Activated T-helper 1 cell treated with anti-CD3 and anti-CD28 coated beads, Interleukin-12 subunit alpha, Interleukin-12 subunit beta, Interleukin-2, Interleukin-4 antibody, amounts not matched to agents 30 ng/mL and 10 ng/mL and 1 ng/mL, durations not matched to agents 14 hours and 24 hours and 36 hours (primary cell): Measurements from ENCODE around the gene HIPK3. TPM values are rescaled to one million over a fixed set of nuclear protein-coding genes. Genes with fewer than 3 reads are reported as not detected.
"Not testable (repeated sequence)": the region's sequence is repeated elsewhere in the genome, so short reads cannot be mapped to it uniquely, and the experiment has no call there.

Source experiments
- DNase-seq: peaks from one replicate; pipeline ENCODE4 v3.0.0; 2021; ENCODE audit warnings: low spot score
- H3K27ac Mint-ChIP-seq: one replicate; pipeline ENCODE4 v1.8.0; 2021; ENCODE audit warnings: mild to moderate bottlenecking, mixed read lengths
- H3K27me3 Mint-ChIP-seq: one replicate; pipeline ENCODE4 v1.8.0; 2022; ENCODE audit warnings: mild to moderate bottlenecking, moderate library complexity, mixed read lengths; ENCODE audit not compliant: insufficient read depth
- H3K36me3 Mint-ChIP-seq: one replicate; pipeline ENCODE4 v1.8.0; 2021; ENCODE audit warnings: low read depth, mixed read lengths
- H3K4me1 Mint-ChIP-seq: one replicate; pipeline ENCODE4 v1.8.0; 2021; ENCODE audit warnings: low read depth, mixed read lengths
- H3K4me3 Mint-ChIP-seq: one replicate; pipeline ENCODE4 v1.8.0; 2021; ENCODE audit warnings: mild to moderate bottlenecking, moderate library complexity, mixed read lengths
- H3K9me3 Mint-ChIP-seq: one replicate; pipeline ENCODE4 v1.8.0; 2021; ENCODE audit warnings: mixed read lengths
- intact Hi-C: fragments of 100-400 bp; cut with micrococcal nuclease; formaldehyde crosslinking; loops from one replicate; pipeline ENCODE4 v1.15.1; 2024
- total RNA-seq: library from RNA; stranded (reverse); gene quantifications from 2 replicates; pipeline ENCODE4 v1.2.3, GENCODE V29; 2022

The HIPK3 gene
- 37.7 and 38.8 TPM in 2 replicates for total RNA-seq

DNA sequence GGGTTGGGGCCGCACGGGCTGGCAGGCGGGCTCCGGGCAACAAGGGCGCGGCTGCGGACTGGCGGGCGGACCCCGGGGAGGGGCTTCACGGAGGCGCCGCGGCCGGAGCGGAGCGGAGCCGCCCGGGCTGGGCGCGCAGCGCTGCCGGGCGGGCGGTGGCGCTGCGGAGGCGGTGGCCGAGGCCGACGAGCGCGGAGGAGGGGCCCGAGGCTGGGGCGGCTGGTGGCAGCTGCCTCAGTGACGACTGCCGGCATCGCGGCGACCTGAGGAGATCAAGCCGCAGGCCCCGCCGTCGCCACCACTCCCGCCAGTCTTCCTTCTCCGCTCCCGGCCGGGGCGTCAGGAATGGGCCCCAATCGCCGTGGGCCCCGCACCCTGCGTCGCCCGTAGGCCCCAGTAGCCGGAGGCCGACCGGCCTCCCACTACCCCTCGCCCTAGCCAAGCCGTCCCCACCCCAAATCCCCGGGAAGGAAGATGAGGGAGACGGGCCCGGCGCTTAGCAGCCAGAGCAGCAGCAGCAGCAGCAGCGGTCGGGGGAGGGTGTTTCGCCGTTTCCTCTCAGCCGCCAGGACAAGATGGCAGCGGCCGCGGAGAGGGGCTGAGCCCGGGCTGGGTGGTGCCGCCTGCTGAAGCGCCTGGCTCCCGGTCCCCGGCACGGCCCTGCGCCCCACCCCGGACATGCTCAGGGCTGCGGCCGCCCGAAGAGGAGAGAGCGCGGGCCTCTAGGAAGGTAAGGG lies at the start of gene HIPK3:
HIPK3 (plus strand) TSS at position 222 of the 737 bp plus-strand sequence.
- peaks cover 42% of the 10 kb centered on the region for H3K4me1 Mint-ChIP-seq
- peak; percentile 79 for DNase-seq
- peaks cover 2% of the 10 kb centered on the region for H3K27me3 Mint-ChIP-seq
- H3K27ac Mint-ChIP-seq = peak within 1 kb of the TSS; percentile 99
- H3K36me3 Mint-ChIP-seq = peaks cover 12% of the 10 kb centered on the region
- H3K9me3 Mint-ChIP-seq = peaks cover 4% of the 10 kb centered on the region
- intact Hi-C loops = loop anchor here (2.0 to 5.0 kb wide), 6 partner anchors 215 to 1890 kb away; partner anchors contain the start of genes APIP, DCDC1, DNAJC24 and FBXO3
- H3K4me3 Mint-ChIP-seq = peak within 1 kb of the TSS; percentile 99

- intact Hi-C loops = no loop called here
- H3K4me1 Mint-ChIP-seq = no peaks in the 10 kb centered on the region
- no peak overlapping the region for H3K27ac Mint-ChIP-seq
- H3K27me3 Mint-ChIP-seq = no peaks in the 10 kb centered on the region
- H3K36me3 Mint-ChIP-seq = no peaks in the 10 kb centered on the region
- H3K4me3 Mint-ChIP-seq = no peak overlapping the region
- no peaks in the 10 kb centered on the region for H3K9me3 Mint-ChIP-seq
- DNase-seq = no peak
These were observed 49.7 kb upstream of the HIPK3 start for GRCh38 chr11:33207408-33207985.

DNA sequence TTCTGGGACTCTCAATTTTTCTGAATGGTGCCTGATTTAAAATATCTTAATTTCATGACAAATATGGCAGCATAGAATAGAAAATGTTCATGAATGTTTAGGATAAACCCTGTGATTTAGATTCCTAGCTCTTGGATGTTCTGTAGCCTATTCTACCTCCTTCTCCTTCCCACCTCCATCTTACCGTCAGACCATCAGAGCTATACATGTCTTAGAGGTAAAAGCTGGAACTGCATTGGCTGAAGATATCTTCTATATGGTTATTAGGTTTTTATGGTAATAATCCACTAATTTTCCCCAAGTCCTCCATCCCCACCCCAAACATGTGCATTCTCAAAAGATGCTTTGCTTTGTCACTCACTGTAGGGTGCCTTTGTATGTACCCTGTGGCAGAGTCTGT lies 49.0 kb upstream of the HIPK3 start:
- Mint-ChIP-seq H3K9me3 (no peaks in the 10 kb centered on the region), H3K27me3 (no peaks in the 10 kb centered on the region), H3K4me1 (no peaks in the 10 kb centered on the region), H3K36me3 (no peaks in the 10 kb centered on the region), H3K4me3 (no peak overlapping the region), H3K27ac (no peak overlapping the region)
- DNase-seq = no peak
- intact Hi-C loops = no loop called here

DNA sequence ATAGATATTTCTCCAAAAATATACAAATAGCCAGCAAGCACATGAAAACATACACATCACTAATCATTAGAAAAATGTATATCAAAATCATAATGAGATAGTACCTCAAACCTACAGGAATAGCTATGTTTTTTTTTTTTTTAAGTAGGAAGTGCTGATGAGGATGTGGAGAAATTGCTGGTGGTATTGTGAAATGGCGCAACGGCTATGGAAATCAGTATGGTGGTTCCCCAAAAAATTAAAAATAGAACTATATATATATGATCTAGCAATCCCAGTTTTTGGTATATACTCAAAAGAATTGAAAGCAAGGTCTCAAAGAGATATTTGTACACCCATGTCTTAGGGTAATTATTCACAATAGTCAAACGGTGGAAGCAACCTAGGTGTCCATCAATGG lies 46.0 kb upstream of the HIPK3 start:
- no peaks in the 10 kb centered on the region for H3K4me1 Mint-ChIP-seq
- DNase-seq = no peak
- no peak overlapping the region for H3K27ac Mint-ChIP-seq
- peaks cover 5% of the 10 kb centered on the region for H3K9me3 Mint-ChIP-seq
- intact Hi-C loops = no loop called here
- H3K27me3 Mint-ChIP-seq = no peaks in the 10 kb centered on the region
- H3K4me3 Mint-ChIP-seq = no peak overlapping the region
- H3K36me3 Mint-ChIP-seq = no peaks in the 10 kb centered on the region

DNA sequence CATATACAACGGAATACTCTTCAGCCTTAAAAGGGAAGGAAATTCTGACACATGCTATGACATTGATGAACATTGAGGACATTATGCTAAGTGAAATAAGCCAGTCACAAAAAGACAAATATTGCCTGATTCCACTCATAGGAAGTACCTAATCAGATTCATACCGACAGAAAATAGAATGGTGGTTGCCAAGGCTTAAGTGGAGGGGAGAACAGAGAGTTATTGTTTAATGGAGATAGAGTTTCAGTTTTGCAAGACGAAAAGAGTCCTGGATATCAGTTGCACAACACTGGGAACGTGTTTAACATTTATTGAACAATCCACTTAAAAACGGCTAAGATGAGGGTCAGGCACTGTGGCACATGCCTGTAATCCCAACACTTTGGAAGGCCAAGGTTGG lies 45.6 kb upstream of the HIPK3 start:
- H3K27ac Mint-ChIP-seq = no peak overlapping the region
- H3K27me3 Mint-ChIP-seq = no peaks in the 10 kb centered on the region
- intact Hi-C loops = no loop called here
- H3K36me3 Mint-ChIP-seq = no peaks in the 10 kb centered on the region
- H3K4me1 Mint-ChIP-seq = no peaks in the 10 kb centered on the region
- H3K4me3 Mint-ChIP-seq = no peak overlapping the region
- no peak for DNase-seq
- H3K9me3 Mint-ChIP-seq = peaks cover 5% of the 10 kb centered on the region

- Mint-ChIP-seq H3K4me3 (no peak overlapping the region), H3K36me3 (no peaks in the 10 kb centered on the region), H3K4me1 (no peaks in the 10 kb centered on the region), H3K9me3 (peaks cover 5% of the 10 kb centered on the region), H3K27ac (no peak overlapping the region), H3K27me3 (no peaks in the 10 kb centered on the region)
- DNase-seq = no peak
- intact Hi-C loops = no loop called here
These were observed 43.0 kb upstream of the HIPK3 start for GRCh38 chr11:33214187-33214586.

DNA sequence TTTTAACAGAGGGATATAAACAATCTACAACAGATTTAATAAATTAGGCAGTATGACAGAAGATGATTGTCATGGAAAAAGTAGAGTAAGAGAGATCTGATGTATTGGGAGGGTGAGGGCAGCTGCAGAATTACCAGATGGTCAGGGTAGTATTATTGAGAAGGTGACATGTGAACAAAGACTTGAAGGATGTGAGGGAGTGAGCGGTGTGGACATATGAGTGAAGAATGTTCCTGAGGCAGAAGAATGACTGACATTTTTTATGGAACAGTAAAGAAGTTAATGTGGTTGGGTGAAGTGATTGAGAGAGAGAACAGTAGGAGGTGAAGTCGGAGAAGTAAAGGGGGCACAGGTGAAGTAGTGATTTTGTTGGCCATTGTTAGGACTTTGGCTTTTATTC lies 42.4 kb upstream of the HIPK3 start:
- Mint-ChIP-seq H3K27ac (no peak overlapping the region), H3K4me3 (no peak overlapping the region), H3K27me3 (no peaks in the 10 kb centered on the region), H3K9me3 (peaks cover 5% of the 10 kb centered on the region), H3K4me1 (no peaks in the 10 kb centered on the region), H3K36me3 (no peaks in the 10 kb centered on the region)
- intact Hi-C loops = no loop called here
- no peak for DNase-seq

DNA sequence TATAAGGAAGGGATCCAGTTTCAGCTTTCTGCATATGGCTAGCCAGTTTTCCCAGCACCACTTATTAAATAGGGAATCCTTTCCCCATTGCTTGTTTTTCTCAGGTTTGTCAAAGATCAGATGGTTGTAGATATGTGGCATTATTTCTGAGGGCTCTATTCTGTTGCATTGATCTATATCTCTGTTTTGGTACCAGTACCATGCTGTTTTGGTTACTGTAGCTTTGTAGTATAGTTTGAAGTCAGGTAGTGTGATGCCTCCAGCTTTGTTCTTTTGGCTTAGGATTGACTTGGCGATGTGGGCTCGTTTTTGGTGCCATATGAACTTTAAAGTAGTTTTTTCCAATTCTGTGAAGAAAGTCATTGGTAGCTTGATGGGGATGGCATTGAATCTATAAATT lies 40.5 kb upstream of the HIPK3 start:
- H3K27ac Mint-ChIP-seq, H3K27me3 Mint-ChIP-seq, H3K4me3 Mint-ChIP-seq, H3K4me1 Mint-ChIP-seq, intact Hi-C loops, H3K9me3 Mint-ChIP-seq, DNase-seq, H3K36me3 Mint-ChIP-seq: not testable (repeated sequence)

DNA sequence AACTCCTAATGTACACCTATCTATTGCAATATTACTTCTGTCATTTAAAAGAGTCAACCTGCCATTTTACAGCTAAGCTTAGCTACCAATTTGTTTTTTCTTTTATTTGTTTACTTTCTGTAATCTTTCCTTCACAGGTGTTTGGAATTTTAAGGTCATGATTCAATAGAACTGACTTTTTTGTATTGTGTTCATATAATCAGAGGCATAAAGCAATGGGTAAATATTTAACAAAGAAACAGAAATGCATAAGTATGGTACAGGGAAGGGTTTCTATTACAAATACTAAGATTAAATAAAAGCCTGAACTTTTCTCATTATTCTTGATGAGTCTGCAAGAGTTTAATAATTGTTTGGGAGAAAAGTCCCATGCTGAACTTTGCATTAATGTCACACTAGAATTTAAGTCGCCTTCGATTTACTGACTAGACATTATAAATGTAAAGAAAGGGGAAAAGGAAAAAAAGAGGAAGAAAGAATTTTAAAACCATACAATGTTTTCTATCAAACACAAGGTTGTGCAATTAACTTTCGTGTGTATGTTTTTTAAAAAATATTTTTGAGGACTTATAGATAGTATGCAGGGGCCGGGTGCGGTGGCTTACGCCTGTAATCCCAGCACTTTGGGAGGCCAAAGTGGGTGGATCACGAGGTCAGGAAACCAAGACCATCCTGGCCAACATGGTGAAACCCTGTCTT lies 35.0 kb upstream of the HIPK3 start:
- Mint-ChIP-seq H3K9me3 (no peaks in the 10 kb centered on the region), H3K4me1 (no peaks in the 10 kb centered on the region)

DNA sequence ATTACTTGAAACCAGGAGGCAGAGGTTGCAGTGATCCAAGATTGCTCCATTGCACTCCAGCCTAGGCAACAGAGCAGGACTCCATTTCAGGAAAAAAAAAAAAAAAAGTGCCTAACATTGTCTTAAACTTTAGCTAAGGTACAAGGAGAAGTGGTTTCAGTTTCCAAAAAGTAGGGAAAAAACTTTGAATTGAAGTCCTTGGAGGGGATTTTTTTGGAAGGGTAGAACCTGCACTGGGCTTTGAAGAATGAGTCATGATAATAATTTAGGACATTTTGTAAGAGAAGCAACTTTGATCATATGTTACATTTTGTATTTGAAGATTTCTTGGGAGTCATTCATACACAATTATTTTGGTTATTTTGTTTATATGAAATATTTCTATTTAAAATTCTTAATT lies 31.8 kb upstream of the HIPK3 start:
- intact Hi-C loops = no loop called here
- H3K4me3 Mint-ChIP-seq = no peak overlapping the region
- no peaks in the 10 kb centered on the region for H3K36me3 Mint-ChIP-seq
- no peaks in the 10 kb centered on the region for H3K4me1 Mint-ChIP-seq
- H3K9me3 Mint-ChIP-seq = no peaks in the 10 kb centered on the region
- peaks cover 3% of the 10 kb centered on the region for H3K27me3 Mint-ChIP-seq
- no peak overlapping the region for H3K27ac Mint-ChIP-seq
- DNase-seq = no peak

More for the DNA sequence above, 35.0 kb upstream of the HIPK3 start:
- Mint-ChIP-seq H3K27ac (no peak overlapping the region), H3K4me3 (no peak overlapping the region), H3K27me3 (peaks cover 4% of the 10 kb centered on the region), H3K36me3 (no peaks in the 10 kb centered on the region)
- intact Hi-C loops = no loop called here
- no peak for DNase-seq

DNA sequence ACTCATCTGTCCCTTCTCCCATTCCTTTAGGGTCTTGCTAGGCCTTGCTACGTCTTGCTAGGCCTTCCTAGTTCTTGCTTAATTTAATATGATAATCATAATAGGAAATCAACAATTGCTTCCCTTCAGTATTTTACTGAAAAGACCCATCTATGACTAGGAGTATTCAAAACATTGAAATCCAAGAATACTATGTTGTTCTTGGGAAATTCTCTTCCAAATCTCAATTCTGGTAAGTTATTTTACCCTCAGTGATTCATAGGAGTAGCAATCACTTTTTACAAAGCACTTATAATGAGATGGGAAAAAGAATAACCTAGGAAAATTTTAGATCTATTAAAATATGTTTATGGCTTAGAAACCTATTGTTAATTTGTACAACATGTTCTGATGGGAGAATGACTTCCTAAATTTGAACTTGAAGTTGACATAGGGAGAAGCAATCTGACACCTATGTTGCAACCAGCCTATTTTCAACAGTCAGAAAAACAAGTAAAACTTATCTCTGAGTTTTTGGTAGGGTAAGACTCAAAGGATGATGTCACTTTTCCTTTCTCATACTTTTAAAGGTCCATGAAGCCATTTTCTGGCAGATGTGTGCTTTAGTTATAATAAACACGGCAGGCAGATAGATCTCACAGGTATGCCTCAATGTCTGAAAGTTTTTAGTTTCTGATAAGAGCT lies 29.5 kb upstream of the HIPK3 start:
- H3K4me3 Mint-ChIP-seq = no peak overlapping the region
- H3K36me3 Mint-ChIP-seq = no peaks in the 10 kb centered on the region
- DNase-seq = no peak
- intact Hi-C loops = no loop called here
- H3K4me1 Mint-ChIP-seq = no peaks in the 10 kb centered on the region
- no peak overlapping the region for H3K27ac Mint-ChIP-seq
- H3K9me3 Mint-ChIP-seq = no peaks in the 10 kb centered on the region
- H3K27me3 Mint-ChIP-seq = peaks cover 2% of the 10 kb centered on the region

DNA sequence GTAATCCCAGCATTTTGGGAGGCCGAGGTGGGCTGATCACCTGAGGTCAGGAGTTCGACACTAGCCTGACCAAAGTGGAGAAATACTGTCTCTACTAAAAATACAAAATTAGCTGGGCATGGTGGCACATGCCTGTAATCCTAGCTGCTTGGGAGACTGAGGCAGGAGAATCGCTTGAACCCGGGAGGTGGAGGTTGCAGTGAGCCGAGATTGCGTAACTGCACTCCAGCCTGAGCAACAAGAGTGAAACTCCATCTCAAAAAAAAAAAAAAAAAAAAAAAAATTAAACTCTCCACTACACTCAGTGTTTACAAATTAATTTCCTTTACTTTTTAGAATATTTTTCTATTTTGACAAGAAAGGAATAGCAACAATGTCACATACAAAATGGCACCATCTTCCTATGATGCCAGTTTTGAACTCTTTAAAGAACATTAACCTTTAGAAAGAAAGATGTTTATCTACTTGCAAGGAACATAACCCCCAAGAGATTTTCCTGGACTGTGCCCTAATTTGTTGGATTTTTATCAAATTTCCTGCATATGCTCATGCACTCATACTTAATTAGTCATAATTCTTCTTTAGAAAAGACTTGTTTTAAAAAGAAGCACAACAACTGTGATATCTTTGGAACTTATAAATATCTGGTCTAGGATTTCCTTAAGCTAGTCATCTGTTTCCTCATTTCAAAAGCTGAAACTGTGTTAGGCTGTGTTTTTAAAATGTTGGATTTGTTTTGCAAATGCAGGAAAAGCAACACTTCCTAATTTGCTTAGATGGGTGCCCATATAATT lies 22.6 kb upstream of the HIPK3 start:
- H3K36me3 Mint-ChIP-seq = no peaks in the 10 kb centered on the region
- H3K4me3 Mint-ChIP-seq = no peak overlapping the region
- intact Hi-C loops = no loop called here
- no peaks in the 10 kb centered on the region for H3K9me3 Mint-ChIP-seq
- H3K4me1 Mint-ChIP-seq = no peaks in the 10 kb centered on the region
- H3K27ac Mint-ChIP-seq = no peak overlapping the region
- H3K27me3 Mint-ChIP-seq = peaks cover 2% of the 10 kb centered on the region
- DNase-seq = no peak
